ENCODE results near the gene SCN10A. TPM values are rescaled to one million over a fixed set of nuclear protein-coding genes. Genes with fewer than 3 reads are reported as not detected.

SCN10A gene
- total and polyA plus RNA-seq, 2 of the 13 experiments (the other 11 are each of a cell fraction or from before 2014, with no cell fraction given): not detected

GRCh38 chr3:38823186-38823585 lies 7.2 kb upstream of the SCN10A start (continued):
- TF ChIP-seq, protein P1, sequence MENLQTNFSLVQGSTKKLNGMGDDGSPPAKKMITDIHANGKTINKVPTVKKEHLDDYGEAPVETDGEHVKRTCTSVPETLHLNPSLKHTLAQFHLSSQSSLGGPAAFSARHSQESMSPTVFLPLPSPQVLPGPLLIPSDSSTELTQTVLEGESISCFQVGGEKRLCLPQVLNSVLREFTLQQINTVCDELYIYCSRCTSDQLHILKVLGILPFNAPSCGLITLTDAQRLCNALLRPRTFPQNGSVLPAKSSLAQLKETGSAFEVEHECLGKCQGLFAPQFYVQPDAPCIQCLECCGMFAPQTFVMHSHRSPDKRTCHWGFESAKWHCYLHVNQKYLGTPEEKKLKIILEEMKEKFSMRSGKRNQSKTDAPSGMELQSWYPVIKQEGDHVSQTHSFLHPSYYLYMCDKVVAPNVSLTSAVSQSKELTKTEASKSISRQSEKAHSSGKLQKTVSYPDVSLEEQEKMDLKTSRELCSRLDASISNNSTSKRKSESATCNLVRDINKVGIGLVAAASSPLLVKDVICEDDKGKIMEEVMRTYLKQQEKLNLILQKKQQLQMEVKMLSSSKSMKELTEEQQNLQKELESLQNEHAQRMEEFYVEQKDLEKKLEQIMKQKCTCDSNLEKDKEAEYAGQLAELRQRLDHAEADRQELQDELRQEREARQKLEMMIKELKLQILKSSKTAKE (CRISPR knock-in tag; IDR thresholded peaks at IDR 0.05; ENCODE audit: borderline replicate concordance): no peak
- TF ChIP-seq FOXK1 (CRISPR knock-in tag; IDR thresholded peaks at IDR 0.05; ENCODE audit: borderline replicate concordance, low read depth) (no peak), HMGA1 (CRISPR knock-in tag; conservative IDR thresholded peaks at IDR 0.05) (no peak), GATAD2A (CRISPR knock-in tag; IDR thresholded peaks at IDR 0.05) (no peak), FIP1L1 (IDR thresholded peaks at IDR 0.05; ENCODE audit: borderline replicate concordance, insufficient read depth, low read depth, low read length) (no peak), KLF16 (CRISPR knock-in tag; IDR thresholded peaks at IDR 0.05) (no peak), GATAD1 (CRISPR knock-in tag; IDR thresholded peaks at IDR 0.05) (no peak), ARHGAP35 (CRISPR knock-in tag; IDR thresholded peaks at IDR 0.05; ENCODE audit: borderline replicate concordance) (no peak), TEAD2 (CRISPR knock-in tag; IDR thresholded peaks at IDR 0.05) (no peak)
- TF ChIP-seq, protein P2, sequence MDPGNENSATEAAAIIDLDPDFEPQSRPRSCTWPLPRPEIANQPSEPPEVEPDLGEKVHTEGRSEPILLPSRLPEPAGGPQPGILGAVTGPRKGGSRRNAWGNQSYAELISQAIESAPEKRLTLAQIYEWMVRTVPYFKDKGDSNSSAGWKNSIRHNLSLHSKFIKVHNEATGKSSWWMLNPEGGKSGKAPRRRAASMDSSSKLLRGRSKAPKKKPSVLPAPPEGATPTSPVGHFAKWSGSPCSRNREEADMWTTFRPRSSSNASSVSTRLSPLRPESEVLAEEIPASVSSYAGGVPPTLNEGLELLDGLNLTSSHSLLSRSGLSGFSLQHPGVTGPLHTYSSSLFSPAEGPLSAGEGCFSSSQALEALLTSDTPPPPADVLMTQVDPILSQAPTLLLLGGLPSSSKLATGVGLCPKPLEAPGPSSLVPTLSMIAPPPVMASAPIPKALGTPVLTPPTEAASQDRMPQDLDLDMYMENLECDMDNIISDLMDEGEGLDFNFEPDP (CRISPR knock-in tag; conservative IDR thresholded peaks at IDR 0.05): no peak

- H3K27me3 ChIP-seq (ENCODE audit: control insufficient read depth in 1 of 2, insufficient read depth in 2 of 2, low read length in 2 of 2): no peaks in the 10 kb centered on the region; a peak in 2 of 5 replicates
- no peaks in the 10 kb centered on the region for H4K20me1 ChIP-seq (ENCODE audit: insufficient read depth, low read length)
- H2AFZ ChIP-seq (ENCODE audit: low read length): no peak overlapping the region
- H3K9me3 ChIP-seq (ENCODE audit: low read length): no peaks in the 10 kb centered on the region
- intact Hi-C loops (cut with micrococcal nuclease; ENCODE audit: unreplicated experiment): no loop called here
- H3K4me2 ChIP-seq (ENCODE audit: low read depth, low read length): no peak overlapping the region
- 10% methylated on average over 2 of the region's 5 CpGs for WGBS (ENCODE audit: low lambda C conversion rate)
- ChIA-PET CTCF (ENCODE audit: low intra/inter-chr PET ratio, low total read pairs) (no interaction called here), POLR2A (no interaction called here)
- no peaks in the 10 kb centered on the region for H3K36me3 ChIP-seq (replicated peaks in 1 of 2; ENCODE audit: control insufficient read depth in 1 of 2, insufficient read depth in 2 of 2, low read length in 2 of 2)
- FAIRE-seq (no peak), DNase-seq (ENCODE audit: low spot score) (no peak), ATAC-seq (no peak)
- TF ChIP-seq ZNF564 (CRISPR knock-in tag; IDR thresholded peaks at IDR 0.05) (no peak), HDAC2 (CRISPR knock-in tag; IDR thresholded peaks at IDR 0.05) (no peak), ZNF660 (CRISPR knock-in tag; IDR thresholded peaks at IDR 0.05; ENCODE audit: borderline replicate concordance, low read depth) (no peak), NFIB (CRISPR knock-in tag; IDR thresholded peaks at IDR 0.05; ENCODE audit: borderline replicate concordance) (no peak), ZNF562 (CRISPR knock-in tag; IDR thresholded peaks at IDR 0.05; ENCODE audit: borderline replicate concordance) (no peak), ZNF839 (CRISPR knock-in tag; IDR thresholded peaks at IDR 0.05; ENCODE audit: borderline replicate concordance) (no peak)
- H3K27ac ChIP-seq (ENCODE audit: extremely low read length, insufficient read depth, low read length): no peak overlapping the region
- no peak overlapping the region for H3K9ac ChIP-seq (ENCODE audit: insufficient read depth, low read depth, low read length)
- no TSS peak for BruUV-seq (replicated peaks)
- no peak overlapping the region for H3K4me3 ChIP-seq (replicated peaks in 1 of 3; ENCODE audit: insufficient read depth in 1 of 3, low read depth in 2 of 3, low read length in 3 of 3)
- no peaks in the 10 kb centered on the region for H3K79me2 ChIP-seq (ENCODE audit: insufficient read depth, low read length)
- no peaks in the 10 kb centered on the region for H3K4me1 ChIP-seq (ENCODE audit: insufficient read depth, low read length)
- in situ Hi-C loops (cut with HindIII; ENCODE audit: extremely low pct_ligation_motif_present, low pct_unique_long_range_greater_than_20kb): no loop called here
Measured at GRCh38 chr3:38811822-38812221, 4.2 kb downstream of the SCN10A start.

All from HepG2 (cell line).